HL-60/S4 treated with phorbol 12-myristate 13-acetate at 8.2 ng/mL for 4 days and 3 days (cell line): Measurements from ENCODE around the gene TMEM187.

Experiments used
- in situ Hi-C: fragments of 300-500 bp; cut with MboI; formaldehyde crosslinking; loops from 2 replicates; pipeline ENCODE4 v1.15.0; 2022; ENCODE audit warnings: low sequenced_read_pairs

TMEM187 gene

DNA sequence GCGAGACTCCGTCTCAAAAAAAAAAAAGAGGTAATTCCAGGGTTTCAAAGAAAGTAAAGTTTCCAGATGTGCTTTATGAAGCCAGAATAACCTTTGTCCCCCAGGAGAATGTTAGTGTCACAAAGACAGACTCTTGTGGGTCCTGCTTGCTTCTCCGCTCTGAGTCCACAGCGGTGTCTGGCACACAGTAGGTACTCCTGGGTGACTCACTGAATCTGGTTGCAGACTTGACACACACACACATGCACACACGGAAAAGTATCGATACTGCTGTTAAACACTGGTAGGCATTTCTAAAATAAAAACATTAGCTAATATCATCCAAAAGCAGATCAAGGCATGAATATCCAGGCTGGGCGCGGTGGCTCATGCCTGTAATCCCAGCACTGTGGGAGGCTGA, 22.9 kb downstream of the TMEM187 start:
- in situ Hi-C loops: no loop called here

DNA sequence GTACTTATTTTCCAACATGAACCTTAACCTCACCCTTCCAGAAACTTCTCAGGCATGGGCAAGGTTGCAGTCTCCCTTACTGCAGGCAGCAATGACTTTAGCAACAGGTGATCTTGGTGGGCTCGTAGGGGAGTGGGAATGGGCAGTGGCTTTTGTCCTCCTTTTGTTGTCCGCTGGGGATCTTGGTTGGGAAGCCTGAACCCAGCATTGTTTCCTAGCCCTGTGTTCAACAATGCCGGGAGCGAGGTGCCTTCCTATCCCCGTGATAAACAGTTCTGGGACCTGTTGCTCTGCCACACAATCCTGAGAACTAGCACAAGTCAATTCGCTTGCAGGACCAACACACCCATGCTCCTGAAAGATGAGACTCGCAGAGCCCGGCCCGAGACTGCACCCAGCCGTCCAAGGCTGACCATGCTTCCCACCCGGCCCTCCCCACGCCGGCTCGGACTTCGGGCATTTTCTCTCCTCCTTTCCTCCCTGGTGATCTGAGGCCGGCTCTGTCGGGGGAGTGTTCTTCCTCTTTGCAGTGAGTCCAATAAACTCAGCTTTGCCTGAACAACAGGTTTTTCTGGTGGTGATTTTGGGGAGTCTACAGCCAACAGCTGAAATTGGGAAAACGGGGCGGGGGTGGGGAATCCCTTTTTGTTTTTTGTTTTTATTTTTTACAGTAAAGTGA, 26.9 kb downstream of the TMEM187 start:
- in situ Hi-C loops: no loop called here

DNA sequence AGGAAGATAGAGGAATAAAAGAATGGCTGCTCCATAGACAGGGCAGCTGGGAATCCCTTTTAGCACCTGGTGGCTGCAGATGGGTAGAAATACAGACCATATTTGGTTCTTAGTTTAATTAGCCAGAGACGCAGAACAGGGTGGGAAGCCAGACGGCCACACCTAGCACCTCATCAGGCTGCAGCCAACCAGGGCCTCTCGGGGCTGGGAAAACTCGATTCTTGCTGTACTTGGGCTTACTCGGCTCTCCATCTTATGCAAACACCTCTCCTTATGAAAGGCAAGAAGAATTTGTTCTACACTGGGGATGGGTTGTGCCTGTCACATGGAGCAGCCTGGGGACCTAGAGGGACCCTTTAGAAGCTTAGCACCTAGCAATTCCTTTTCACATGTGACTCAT, 27.5 kb downstream of the TMEM187 start:
- in situ Hi-C loops: no loop called here

DNA sequence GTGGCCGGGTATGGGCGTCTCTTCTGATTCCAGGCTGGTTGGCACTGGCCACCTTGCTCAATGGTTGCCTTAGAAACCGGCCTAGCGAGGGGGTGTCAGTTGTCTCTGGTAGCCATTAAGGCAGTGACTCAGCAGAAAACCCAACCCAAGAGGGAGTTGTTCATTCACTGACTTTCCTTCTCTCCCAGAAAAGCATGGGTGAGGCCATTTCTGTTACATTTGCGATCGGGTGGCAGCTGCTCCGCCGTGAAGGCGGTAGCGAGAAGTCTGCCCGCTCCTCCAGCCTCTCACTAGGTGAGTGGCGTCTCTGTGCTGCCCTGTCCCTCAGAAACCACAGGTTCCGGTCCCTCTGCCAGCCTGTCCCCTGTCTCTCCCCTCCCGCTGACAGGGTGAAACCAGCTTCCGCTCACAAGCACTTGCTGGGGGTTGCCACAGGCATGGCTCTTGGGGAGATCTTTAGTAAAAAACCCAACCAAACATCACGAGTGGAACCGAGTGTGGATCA, 29.7 kb downstream of the TMEM187 start:
- in situ Hi-C loops: no loop called here

DNA sequence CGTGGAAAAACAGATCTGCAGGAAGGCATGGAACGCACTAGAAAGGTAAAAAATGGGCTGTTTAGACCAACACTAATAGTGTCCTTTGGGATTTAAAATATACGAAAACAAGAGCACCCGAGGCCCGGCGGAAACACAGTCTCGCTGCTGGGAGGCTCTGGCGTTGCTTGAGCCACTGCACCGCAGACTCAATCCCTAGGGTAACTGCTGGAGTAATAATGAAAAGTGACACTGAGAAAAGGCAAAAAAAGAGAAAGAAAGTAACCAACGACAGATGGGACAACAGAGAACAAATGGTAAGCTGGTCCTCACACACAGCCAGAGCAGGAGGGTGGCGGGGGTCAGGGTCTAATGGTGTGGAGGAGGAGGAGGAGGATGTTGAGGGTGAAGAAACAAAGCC, 31.8 kb downstream of the TMEM187 start:
- in situ Hi-C loops: no loop called here

DNA sequence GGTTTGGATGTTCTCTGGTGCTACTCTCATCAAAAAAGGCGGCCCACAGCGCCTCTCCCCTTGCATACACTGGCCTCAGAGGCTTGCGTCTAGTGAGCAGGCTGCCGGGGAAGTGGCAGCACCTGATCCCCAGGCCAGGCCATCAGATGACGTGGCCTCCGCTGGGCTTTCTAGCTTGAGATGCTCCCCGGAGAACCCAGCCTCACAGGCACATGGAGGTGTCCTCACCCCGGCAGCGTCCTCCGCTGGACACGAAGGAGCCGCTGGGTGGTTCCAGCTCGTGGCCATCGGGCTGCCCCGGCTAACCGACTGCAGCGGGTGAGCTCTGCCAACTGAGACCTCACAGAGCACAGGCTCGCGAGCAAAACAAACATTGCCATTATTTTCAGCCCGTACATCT, 34.4 kb downstream of the TMEM187 start:
- in situ Hi-C loops: no loop called here

DNA sequence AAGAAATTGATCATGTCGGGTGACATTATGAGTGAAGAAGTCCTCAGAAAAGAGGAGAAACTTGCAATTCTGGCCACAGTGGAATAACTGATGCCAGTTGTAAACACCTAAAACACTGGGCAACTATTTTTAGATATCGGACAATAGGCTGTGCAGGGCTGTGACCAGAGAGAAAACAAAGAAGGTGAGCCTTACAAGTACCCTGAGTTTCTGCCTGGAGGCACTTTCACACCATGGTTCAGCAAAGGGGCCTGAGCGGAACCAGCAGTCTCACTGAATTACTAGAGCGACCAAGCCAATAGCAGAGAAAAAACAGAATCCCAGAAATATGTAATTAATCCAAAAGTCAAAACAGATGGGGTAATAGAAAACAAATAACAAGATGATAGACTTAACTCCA, 36.0 kb downstream of the TMEM187 start:
- in situ Hi-C loops: no loop called here

DNA sequence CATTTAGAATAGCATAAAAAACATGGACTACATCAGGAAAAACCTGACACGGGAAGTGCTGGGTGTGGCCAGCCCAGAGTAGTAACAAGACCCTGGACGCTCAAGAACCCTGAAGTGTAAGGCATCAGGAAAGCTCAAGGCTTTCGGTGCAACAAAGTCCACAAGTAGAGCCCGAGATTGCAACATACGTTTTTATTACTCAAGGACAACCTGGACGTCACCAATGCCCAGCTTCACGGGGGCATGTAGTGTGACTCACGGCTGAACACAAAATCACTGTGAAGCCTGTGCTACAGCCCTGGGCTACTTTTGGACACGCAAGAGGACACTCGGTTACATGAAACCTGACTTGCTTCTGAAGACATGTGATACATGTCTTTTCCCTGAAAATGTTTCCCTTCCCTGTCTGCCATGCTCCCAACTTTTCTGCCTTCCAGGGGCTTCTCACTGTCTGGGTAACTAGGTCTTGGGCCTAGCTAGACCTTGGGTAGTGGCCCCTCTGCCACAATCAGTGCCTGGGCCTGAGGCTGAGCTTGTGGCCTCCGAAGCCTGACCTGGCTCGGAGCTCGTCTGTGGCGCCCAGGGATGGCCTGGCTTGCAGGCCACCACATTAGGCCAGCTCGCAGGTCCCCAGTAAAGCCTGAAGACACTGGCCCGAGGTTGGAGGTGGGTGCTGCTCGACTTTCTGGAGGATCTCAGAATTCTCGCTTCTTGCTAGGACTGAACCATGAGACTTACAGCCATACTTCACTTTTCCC, 38.0 kb downstream of the TMEM187 start:
- in situ Hi-C loops: no loop called here

DNA sequence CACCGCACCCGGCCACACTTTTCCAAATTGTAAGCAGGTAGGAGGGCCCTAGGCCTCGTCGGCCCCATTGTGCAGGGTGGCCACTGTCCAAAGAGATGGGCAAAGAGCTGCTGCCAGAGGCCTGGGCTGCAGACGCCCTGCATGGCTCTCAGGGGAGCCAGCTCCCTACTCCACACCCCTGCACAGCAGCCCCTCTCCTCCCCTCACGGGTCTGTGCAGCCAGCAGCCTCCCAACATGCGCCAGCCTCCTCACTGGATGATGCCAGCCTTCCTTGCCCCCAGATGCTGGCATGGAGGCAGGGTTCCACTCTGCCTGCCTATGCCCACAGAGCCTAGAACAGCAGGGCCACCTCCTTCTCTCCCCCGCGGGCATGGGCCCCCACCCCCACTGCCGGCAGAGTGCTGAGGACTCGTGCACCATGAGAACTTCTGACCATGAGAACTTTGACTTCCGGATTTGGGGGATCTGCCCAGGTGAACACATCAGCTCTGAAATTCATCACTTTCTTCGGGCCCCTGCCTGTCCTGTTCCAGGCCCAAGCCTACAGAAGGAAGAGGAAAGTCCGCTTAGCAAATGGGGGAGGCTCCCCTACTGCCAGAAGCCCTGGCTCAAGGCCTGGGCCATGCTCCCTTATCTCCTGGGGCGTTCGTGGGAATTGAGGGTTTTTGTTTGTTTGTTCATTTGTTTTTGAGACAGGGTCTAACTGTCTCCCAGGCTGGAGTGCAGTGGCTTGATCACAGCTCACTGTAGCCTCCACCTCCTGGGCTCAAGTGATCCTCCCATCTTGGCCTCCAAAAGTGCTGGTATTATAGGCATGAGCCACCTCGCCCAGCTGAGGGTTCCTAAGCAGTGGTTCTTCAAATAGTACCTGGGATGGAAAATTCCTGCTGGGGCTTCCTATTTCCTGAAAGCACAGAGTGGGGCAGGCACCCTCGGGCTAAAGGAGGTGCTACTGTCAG, 39.1 kb downstream of the TMEM187 start:
- in situ Hi-C loops: no loop called here

DNA sequence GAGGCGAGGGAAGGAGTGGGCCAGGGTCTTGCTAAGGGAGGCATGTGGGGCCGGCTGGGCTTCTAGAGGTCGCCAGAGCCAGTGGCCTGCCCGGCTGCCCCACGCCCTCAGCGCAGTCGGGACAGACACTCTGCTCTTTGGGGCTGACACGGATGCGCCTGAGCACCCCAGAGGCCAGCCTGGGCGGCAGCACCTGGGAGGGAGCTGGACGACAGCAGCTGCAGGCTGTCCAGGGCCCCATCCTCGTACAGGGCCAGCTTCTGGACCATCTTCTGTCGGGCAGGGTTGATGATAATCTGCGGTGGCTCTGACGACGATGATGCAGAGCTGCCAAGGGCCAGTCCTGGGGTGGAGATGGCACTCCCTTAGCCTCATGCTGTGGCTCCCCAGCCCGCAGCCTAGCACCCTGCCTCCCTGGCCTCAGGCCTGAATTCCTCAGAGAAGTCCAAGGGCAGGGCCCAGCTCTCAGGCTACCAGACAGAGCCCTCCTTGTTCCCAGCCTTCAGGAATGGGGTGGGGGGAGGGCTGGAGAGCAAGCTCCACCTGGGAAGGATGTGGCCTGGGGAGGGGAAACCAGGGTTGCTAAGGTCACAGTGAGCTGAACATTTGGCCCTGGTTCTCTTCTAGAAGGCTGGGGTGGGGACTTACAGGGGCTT, 39.9 kb downstream of the TMEM187 start:
- in situ Hi-C loops: no loop called here

DNA sequence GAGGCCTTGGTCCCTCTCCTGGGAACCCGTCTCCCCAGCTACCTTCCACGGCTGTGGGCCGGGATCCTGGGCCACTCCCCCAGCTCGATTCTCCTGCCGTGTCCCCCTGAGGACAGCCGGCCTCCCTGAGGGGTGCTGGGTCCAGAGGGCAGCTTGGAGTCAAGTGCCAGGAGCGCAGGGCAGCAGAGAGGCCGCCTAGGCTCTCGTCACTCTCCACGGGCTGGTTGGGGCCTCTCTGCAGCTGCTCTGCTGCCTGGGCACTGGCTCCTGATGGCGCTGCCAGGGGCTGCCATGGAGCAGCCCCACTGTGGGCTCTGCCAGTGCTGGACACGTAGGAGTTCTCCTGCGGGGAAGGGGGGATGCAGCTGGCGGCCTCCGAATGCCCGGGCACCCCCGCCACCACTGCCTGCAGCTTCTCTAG, 40.5 kb downstream of the TMEM187 start:
- in situ Hi-C loops: no loop called here

DNA sequence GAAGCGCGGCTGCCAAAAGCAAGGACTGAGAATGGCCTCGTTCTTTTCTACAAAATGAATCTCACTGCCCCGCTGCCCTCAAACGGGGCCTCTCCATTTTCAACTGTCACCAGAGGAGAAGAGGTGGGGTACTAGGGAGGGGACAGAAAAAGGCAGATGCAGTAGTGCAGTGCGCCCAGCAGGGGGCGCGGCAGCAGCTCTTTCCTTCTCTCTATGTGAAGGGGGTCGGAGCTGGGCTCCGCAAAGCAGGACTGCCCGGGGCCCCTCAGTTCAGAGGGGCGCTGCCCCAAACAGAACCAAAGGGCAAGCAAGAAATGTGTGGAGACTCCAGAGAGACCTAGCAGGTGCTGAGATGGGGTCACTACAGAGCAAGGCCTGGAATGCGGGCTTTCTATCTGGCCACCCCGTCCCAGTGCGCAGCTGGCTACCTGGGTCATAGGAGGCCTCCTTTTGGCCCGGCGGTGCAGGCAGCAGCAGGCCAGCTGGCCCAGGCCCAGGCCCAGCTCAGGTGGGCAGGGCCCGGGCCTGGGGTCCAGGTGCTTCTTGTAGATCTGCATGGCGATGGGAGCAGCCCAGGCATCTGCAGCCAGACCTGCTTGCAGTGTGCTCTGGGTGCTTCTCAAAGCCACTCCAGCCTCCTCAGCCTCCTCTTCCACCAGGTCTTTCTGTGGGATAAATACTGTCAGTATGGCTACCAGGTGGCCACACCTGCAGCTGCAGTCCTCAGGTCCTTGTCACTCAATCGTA, 41.2 kb downstream of the TMEM187 start:
- in situ Hi-C loops: no loop called here

DNA sequence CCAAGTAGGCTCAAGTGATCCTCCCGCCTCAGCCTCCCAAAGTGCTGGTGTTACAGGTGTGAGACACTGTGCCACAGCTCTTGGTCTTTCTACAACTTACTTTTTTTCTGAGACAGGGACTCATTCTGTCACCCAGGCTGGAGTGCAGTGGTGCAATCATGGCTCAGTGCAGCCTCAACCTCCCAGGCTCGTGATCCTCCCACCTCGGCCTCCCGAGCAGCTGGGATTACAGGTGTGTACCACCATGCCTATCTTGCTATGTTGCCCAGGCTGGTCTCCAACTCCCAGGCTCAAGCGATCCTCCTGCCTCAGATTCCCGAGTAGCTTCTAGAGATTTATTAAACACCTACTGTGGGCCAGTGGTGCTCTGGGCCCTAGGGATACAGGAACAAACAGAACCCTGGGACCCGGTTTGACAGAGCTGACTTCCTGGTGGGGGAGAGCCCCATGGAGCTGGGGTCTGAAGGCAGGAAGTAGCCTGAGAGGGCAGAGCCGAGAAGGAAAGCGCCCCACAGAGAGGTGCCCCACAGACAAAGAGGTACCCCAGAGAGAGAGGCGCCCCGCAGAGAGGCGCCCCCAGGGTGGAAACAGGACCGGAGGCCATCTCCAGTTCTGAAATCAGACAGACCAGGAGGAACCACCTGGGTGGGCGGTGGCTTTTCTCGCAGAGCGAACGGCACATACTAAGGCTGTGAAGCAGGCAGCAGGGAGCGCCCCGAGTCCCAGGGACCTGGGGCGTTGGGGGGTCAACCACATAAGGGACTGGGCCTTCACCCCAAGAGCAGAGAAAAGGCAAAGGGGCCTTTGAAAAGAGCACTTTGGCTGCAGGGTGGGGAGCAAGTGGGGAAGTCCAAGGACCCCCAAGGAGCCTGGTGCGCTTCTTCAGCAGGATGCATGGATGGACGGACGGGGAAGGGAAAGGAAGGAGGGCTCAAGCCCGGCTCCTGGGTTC, 42.2 kb downstream of the TMEM187 start:
- in situ Hi-C loops: no loop called here

DNA sequence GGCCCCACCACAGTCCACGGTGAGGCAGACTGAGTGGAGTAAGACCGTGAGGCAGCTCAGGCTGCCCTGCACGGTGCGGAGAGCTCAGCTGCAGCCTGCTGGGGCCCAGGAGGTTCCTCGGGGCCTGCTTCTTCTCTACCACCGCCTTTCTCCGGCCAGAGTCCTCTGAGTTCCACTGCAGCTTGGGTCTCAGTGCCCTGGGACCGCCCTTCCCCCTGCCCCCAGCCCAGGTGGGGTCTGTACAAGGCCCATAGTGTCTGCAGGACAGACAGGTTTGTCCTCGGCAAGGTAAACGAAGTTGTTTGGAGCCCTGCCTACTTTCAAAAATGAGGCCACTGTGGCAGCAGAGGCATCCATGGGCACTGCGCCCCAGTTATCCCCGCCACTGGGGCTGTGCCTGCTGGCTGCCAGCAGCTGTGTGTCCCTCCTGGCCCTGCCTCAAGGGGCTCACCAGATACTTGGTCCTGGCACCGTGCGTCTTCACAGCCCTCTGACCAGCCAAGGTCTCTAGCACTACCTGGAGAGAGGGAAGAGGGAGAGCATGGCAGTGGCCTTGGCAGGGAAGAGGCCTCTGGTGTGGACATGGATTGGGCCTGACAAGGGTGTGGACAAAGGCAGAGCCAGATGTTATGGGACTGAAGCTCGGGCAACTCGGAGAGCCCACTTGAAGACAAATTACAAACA, 43.2 kb downstream of the TMEM187 start:
- in situ Hi-C loops: no loop called here

DNA sequence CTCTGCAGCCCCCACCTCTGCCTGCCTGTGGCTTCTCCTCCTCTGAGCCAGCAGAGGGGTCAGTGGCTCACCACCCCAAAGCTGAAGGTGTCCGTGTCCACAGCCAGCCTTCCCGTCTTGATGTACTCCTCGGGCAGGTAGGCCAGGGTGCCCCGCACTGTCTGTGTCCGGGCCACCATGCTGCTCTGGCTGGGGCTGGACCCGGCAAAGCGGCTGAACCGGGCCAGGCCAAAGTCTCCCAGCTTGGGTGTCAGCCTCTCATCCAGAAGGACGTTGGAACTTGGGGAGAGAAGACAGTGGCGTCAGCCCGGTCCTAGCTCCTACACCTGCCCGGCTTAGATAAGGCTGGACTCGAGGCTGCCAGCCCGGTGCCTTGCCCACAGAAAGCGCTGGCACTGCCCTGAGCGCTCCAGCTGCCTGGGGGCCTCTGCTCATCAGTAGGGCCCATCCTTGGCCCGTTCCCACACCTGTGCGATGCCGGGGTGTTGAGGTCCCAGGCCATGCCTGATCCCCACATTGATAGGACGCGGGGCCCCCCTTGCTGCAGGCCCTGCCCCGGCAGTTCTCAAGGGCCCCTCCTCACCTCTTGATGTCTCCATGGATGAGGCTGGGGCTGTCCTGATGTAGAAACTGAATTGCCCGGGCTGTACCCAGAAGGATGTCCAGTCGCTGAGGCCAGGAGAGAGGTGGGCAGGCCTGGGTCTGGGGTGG, 44.0 kb downstream of the TMEM187 start:
- in situ Hi-C loops: no loop called here

DNA sequence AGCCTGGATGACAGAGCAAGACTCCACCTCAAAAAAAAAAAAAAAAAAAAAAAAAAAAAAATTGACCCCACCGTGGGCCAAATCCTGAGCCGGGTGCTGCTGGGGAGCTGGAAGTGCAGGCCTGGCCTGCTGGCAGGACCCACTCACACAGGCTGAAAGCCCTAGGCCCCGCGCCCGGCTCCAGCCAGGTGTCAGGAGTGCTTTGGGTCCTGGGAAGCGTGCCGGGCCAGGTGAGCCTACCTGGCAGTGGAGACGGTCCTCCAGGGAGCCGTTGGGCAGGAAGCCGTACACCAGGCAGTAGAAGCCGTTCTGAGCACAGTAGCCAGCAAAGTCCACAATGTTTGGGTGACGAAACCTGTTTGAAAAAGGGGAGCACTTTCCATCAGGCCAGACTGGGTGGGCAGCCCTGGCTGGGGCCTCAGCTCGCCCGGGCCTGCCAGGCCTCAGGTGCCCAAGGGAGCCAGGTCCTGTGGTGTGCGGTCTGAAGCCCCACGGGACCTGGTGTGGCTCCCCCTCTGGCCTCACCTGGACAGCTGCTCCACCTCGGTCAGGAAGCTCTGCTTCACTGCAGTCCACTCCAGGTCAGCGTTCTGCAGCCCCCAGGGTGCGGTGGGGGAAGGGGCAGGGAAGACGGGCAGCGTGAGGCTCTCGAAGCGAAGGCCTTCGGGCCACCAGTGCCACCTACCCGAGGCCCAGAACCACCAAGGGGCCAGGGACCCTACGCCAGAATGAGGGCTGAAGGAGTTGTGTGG, 45.4 kb downstream of the TMEM187 start:
- in situ Hi-C loops: no loop called here

DNA sequence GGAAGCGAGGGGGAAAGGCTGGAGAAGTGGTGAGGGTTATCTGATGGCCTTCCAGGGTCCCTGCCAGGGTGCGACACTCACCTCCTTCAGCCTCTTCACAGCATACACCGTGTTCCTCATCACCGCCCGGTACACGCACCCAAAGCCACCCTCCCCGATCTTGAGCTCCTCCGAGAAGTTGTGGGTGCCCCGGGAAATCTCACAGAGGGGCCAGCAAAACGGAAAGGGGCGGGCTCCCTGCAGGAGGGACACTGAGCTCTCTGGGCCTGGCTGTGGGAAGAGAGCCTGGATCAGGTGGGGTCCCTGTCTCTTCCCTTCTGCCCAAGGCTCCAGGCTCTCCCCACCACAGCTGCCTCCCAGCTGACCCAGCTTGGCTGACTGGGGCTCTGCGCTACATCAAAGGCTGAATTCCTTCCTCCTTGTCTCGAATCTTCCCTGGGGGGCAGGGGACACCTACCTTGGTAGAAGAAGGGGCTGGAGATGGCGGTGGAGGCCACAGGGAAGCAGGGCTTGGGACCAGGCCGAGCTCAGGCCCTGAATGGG, 46.0 kb downstream of the TMEM187 start:
- in situ Hi-C loops: no loop called here
